ENCODE measurements around the gene PRDX2.
A peak's percentile ranks its signal among the peaks of the same experiment; 100 is the strongest.

Gene PRDX2

GRCh38 chr19:12789098-12789903 is 12.3 kb downstream of the PRDX2 start:
- no peak for TF ChIP-seq ZFX (IDR thresholded peaks at IDR 0.05; ENCODE audit: borderline replicate concordance)
- TF ChIP-seq, protein P1, sequence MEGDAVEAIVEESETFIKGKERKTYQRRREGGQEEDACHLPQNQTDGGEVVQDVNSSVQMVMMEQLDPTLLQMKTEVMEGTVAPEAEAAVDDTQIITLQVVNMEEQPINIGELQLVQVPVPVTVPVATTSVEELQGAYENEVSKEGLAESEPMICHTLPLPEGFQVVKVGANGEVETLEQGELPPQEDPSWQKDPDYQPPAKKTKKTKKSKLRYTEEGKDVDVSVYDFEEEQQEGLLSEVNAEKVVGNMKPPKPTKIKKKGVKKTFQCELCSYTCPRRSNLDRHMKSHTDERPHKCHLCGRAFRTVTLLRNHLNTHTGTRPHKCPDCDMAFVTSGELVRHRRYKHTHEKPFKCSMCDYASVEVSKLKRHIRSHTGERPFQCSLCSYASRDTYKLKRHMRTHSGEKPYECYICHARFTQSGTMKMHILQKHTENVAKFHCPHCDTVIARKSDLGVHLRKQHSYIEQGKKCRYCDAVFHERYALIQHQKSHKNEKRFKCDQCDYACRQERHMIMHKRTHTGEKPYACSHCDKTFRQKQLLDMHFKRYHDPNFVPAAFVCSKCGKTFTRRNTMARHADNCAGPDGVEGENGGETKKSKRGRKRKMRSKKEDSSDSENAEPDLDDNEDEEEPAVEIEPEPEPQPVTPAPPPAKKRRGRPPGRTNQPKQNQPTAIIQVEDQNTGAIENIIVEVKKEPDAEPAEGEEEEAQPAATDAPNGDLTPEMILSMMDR (IDR thresholded peaks at IDR 0.05) = no peak
- H3K27ac ChIP-seq = peak overlapping the region; percentile 98

- no peak for TF ChIP-seq ZFX (IDR thresholded peaks at IDR 0.05; ENCODE audit: borderline replicate concordance)
- TF ChIP-seq, protein P1 (IDR thresholded peaks at IDR 0.05) = no peak
- peak overlapping the region; percentile 98 for H3K27ac ChIP-seq
Observed at GRCh38 chr19:12788682-12789097, 12.9 kb downstream of the PRDX2 start.

- TF ChIP-seq ZFX (IDR thresholded peaks at IDR 0.05; ENCODE audit: borderline replicate concordance) = no peak
- TF ChIP-seq, protein P1 (IDR thresholded peaks at IDR 0.05) = no peak
- peak overlapping the region; percentile 98 for H3K27ac ChIP-seq
Observed at GRCh38 chr19:12788042-12788681, 13.4 kb downstream of the PRDX2 start.

DNA sequence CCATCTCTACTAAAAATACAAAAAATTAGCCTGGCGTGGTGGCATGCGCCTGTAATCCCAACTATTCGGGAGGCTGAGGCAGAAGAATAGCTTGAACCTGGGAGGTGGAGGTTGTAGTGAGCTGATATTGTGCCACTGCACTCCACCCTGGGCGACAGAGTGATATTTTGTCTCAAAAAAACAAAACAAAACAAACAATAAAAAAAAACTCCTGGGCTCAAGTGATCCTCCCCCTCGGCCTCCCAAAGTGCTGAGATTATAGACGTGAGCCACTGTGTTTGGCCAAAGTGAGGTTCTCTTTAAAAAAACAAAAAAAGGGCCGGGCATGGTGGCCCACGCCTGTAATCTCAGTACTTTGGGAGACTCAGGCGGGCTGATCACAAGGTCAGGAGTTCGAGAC is 14.1 kb downstream of the PRDX2 start:
- H3K27ac ChIP-seq = peak overlapping the region; percentile 98
- TF ChIP-seq ZFX (IDR thresholded peaks at IDR 0.05; ENCODE audit: borderline replicate concordance) = no peak
- TF ChIP-seq, protein P1 (IDR thresholded peaks at IDR 0.05) = no peak

GRCh38 chr19:12786952-12787351 is 14.6 kb downstream of the PRDX2 start:
- peak overlapping the region; percentile 98 for H3K27ac ChIP-seq
- TF ChIP-seq ZFX (IDR thresholded peaks at IDR 0.05; ENCODE audit: borderline replicate concordance) = no peak
- TF ChIP-seq, protein P1 (IDR thresholded peaks at IDR 0.05) = no peak

- TF ChIP-seq ZFX (IDR thresholded peaks at IDR 0.05; ENCODE audit: borderline replicate concordance) = no peak
- TF ChIP-seq, protein P1 (IDR thresholded peaks at IDR 0.05) = no peak
- H3K27ac ChIP-seq = peak overlapping the region; percentile 98
Observed at GRCh38 chr19:12786141-12786870, 15.3 kb downstream of the PRDX2 start.
